GM12878 (cell line): ENCODE data around the gene GEMIN2. TPM values are rescaled to one million over a fixed set of nuclear protein-coding genes. Genes with fewer than 3 reads are reported as not detected.

ENCODE experiments used
- ASH2L ChIP-seq: fragments of 300-600, 200-600 bp; sonication (generic); IDR thresholded peaks from 2 replicates; pipeline ENCODE4 v1.6.1; 2017; ENCODE audit warnings: low read depth, mild to moderate bottlenecking, borderline replicate concordance
- CBFB ChIP-seq: IDR thresholded peaks from 2 replicates; pipeline ENCODE4 v1.6.1; 2016; ENCODE audit warnings: antibody characterized with exemption, low read depth
- CREM ChIP-seq: IDR thresholded peaks from 2 replicates; pipeline ENCODE4 v1.6.1; 2014; ENCODE audit warnings: antibody characterized with exemption, low read depth
- DPF2 ChIP-seq: fragments of 450-650 bp; IDR thresholded peaks from 2 replicates; pipeline ENCODE4 v1.6.1; 2017; ENCODE audit warnings: mild to moderate bottlenecking
- EP300 ChIP-seq, 2 experiments: fragments of 150-350 bp in 1 of 2; IDR thresholded peaks; 2 replicates each; pipeline ENCODE4 v1.6.1; 2011 to 2012; ENCODE audit warnings: low read depth in 2 of 2, low read length in 2 of 2, borderline replicate concordance in 1 of 2, improper control_type of control experiment in 1 of 2, inconsistent platforms in 1 of 2; ENCODE audit not compliant: control insufficient read depth in 1 of 2
- FOXK2 ChIP-seq: fragments of 450-650 bp; IDR thresholded peaks from 2 replicates; pipeline ENCODE4 v1.6.1; 2017; ENCODE audit warnings: mild to moderate bottlenecking, moderate library complexity
- HDAC6 ChIP-seq: fragments of 200-600 bp; sonication (generic); IDR thresholded peaks from one replicate; pipeline ENCODE4 v1.8.0; 2017; ENCODE audit warnings: antibody characterized with exemption; ENCODE audit not compliant: unreplicated experiment
- MXI1 ChIP-seq: fragments of 150-350 bp; IDR thresholded peaks from 2 replicates; pipeline ENCODE4 v1.6.1; 2011; ENCODE audit warnings: low read depth, mild to moderate bottlenecking, inconsistent platforms, low read length, improper control_type of control experiment
- POU2F2 ChIP-seq: IDR thresholded peaks from 3 replicates; pipeline ENCODE4 v1.6.1; 2011; ENCODE audit warnings: low read depth, mild to moderate bottlenecking, low read length, borderline replicate concordance
- RFX5 ChIP-seq: IDR thresholded peaks from 2 replicates; pipeline ENCODE4 v1.6.1; 2011; ENCODE audit warnings: low read depth, low read length, improper control_type of control experiment
- SP1 ChIP-seq: IDR thresholded peaks from one replicate; pipeline ENCODE4 v1.6.1; 2011; ENCODE audit warnings: low read depth, low read length
- SRF ChIP-seq, 2 experiments: IDR thresholded peaks; 2 replicates each; pipeline ENCODE4 v1.6.1; 2011; ENCODE audit warnings: low read depth in 2 of 2, low read length in 2 of 2, mild to moderate bottlenecking in 1 of 2, moderate library complexity in 1 of 2
- TARDBP ChIP-seq: IDR thresholded peaks from 2 replicates; pipeline ENCODE4 v1.6.1; 2016; ENCODE audit warnings: borderline replicate concordance
- ZNF207 ChIP-seq: fragments of 450-650 bp; IDR thresholded peaks from 2 replicates; pipeline ENCODE4 v1.6.1; 2014; ENCODE audit warnings: antibody characterized with exemption, mild to moderate bottlenecking, borderline replicate concordance
- ZNF24 ChIP-seq: fragments of 450-650 bp; IDR thresholded peaks from 2 replicates; pipeline ENCODE4 v1.6.1; 2017; ENCODE audit warnings: antibody characterized with exemption, mild to moderate bottlenecking
- ZZZ3 ChIP-seq: IDR thresholded peaks from 2 replicates; pipeline ENCODE4 v1.6.1; 2011; ENCODE audit warnings: low read depth; ENCODE audit not compliant: control insufficient read depth, insufficient read length
- polyA plus RNA-seq, 11 experiments: library from polyadenylated mRNA; depleted of rRNA in 4 of 11; unstranded in 6 of 11; stranded (reverse) in 5 of 11; fragments of >200 nt; fragmentation: Nextera tagmentation in 4 of 11; fragmentation: Illumina TruSeq in 1 of 11; extraction: Ambion mirVana in 4 of 11; extraction: Trizol in 1 of 11; gene quantifications; 1 replicate in 1 of 11; 2 replicates in 10 of 11; pipeline versions ENCODE4 v1.2.1 to v1.2.3, GENCODE V29; 2011 to 2016; ENCODE audit warnings: inconsistent platforms in 2 of 11, missing spikeins in 2 of 11, low read depth in 1 of 11
- total RNA-seq, 4 experiments: library from RNA; depleted of rRNA in 3 of 4; stranded (reverse); fragments of >200 nt in 3 of 4; fragmentation: Illumina TruSeq in 1 of 4; extraction: Trizol in 1 of 4; gene quantifications; 2 replicates each; pipeline versions ENCODE4 v1.2.1 to v1.2.3, GENCODE V29; 2013 to 2021
- TF ChIP-seq, protein P1 (sequence below): fragments of 450-650 bp; IDR thresholded peaks from 2 replicates; pipeline ENCODE4 v1.6.1; 2017; ENCODE audit warnings: antibody characterized with exemption, mild to moderate bottlenecking, moderate library complexity
- TF ChIP-seq, protein P2 (sequence below): fragments of 450-650 bp; IDR thresholded peaks from 2 replicates; pipeline ENCODE4 v1.6.1; 2017; ENCODE audit warnings: mild to moderate bottlenecking, moderate library complexity
- TF ChIP-seq, protein P3 (sequence below): IDR thresholded peaks from 2 replicates; pipeline ENCODE4 v1.6.1; 2011; ENCODE audit warnings: low read depth, low read length, improper control_type of control experiment, borderline replicate concordance
- TF ChIP-seq, protein P4 (sequence below): fragments of 150-350 bp; IDR thresholded peaks from 2 replicates; pipeline ENCODE4 v1.6.1; 2014; ENCODE audit warnings: mild to moderate bottlenecking, low read depth, low read length

The GEMIN2 gene
- total and polyA plus RNA-seq, 10 of the 15 experiments (the other 5 are each of a cell fraction or from before 2014, with no cell fraction given) = 25.9 to 69.3 (median 46.1) TPM

DNA sequence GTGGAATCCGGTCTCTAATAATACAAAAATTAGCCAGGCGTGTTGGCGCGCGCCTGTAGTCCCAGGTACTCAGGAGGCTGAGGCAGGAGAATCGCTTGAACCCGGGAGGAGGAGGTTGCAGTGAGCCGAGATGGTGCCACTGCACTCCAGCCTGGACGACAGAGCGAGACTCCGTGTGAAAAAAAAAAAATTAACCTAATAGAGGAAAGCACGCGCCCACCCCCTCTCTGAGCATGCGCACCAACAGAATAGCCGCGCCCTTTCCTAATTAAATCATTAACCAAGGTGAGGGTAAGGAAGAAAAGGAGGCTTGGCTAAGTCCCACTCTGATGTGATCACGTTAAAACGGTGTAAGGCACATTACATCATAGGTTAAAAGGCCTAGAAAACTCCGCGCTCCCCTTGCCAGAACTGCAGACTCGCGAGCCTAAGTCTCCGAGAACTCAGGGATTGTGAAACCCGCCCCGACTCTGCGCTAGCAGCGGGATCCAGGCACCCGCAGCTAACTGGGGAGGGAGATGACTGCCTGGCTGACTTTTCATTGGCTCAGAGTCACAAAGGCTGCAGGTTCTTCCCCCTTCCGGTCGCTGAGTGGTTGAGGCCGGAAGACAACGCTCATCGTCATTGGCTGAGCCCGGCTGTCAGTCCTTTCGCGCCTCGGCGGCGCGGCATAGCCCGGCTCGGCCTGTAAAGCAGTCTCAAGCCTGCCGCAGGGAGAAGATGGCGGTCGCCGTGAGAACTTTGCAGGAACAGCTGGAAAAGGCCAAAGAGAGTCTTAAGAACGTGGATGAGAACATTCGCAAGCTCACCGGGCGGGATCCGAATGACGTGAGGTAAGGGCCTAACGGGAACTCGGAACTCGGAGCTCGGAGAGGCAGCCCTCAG lies 60.7 kb downstream of the GEMIN2 start, which contains the start of gene PNN (continued):
- TF ChIP-seq, protein P1, sequence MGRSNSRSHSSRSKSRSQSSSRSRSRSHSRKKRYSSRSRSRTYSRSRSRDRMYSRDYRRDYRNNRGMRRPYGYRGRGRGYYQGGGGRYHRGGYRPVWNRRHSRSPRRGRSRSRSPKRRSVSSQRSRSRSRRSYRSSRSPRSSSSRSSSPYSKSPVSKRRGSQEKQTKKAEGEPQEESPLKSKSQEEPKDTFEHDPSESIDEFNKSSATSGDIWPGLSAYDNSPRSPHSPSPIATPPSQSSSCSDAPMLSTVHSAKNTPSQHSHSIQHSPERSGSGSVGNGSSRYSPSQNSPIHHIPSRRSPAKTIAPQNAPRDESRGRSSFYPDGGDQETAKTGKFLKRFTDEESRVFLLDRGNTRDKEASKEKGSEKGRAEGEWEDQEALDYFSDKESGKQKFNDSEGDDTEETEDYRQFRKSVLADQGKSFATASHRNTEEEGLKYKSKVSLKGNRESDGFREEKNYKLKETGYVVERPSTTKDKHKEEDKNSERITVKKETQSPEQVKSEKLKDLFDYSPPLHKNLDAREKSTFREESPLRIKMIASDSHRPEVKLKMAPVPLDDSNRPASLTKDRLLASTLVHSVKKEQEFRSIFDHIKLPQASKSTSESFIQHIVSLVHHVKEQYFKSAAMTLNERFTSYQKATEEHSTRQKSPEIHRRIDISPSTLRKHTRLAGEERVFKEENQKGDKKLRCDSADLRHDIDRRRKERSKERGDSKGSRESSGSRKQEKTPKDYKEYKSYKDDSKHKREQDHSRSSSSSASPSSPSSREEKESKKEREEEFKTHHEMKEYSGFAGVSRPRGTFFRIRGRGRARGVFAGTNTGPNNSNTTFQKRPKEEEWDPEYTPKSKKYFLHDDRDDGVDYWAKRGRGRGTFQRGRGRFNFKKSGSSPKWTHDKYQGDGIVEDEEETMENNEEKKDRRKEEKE = peak; percentile 94
- TF ChIP-seq HDAC6 = no peak
- TF ChIP-seq SP1 = peak; percentile 100
- TF ChIP-seq ZNF207 = peak; percentile 87; the same call in 1 of the 2 replicates
- peak; percentile 84; the same call in 1 of the 2 replicates for TF ChIP-seq CREM
- no peak; a peak in 1 of 4 replicates for TF ChIP-seq EP300 (IDR thresholded peaks at IDR 0.05; ENCODE audit: borderline replicate concordance in 1 of 2, control insufficient read depth in 1 of 2, low read depth in 2 of 2, low read length in 2 of 2)
- TF ChIP-seq, protein P2, sequence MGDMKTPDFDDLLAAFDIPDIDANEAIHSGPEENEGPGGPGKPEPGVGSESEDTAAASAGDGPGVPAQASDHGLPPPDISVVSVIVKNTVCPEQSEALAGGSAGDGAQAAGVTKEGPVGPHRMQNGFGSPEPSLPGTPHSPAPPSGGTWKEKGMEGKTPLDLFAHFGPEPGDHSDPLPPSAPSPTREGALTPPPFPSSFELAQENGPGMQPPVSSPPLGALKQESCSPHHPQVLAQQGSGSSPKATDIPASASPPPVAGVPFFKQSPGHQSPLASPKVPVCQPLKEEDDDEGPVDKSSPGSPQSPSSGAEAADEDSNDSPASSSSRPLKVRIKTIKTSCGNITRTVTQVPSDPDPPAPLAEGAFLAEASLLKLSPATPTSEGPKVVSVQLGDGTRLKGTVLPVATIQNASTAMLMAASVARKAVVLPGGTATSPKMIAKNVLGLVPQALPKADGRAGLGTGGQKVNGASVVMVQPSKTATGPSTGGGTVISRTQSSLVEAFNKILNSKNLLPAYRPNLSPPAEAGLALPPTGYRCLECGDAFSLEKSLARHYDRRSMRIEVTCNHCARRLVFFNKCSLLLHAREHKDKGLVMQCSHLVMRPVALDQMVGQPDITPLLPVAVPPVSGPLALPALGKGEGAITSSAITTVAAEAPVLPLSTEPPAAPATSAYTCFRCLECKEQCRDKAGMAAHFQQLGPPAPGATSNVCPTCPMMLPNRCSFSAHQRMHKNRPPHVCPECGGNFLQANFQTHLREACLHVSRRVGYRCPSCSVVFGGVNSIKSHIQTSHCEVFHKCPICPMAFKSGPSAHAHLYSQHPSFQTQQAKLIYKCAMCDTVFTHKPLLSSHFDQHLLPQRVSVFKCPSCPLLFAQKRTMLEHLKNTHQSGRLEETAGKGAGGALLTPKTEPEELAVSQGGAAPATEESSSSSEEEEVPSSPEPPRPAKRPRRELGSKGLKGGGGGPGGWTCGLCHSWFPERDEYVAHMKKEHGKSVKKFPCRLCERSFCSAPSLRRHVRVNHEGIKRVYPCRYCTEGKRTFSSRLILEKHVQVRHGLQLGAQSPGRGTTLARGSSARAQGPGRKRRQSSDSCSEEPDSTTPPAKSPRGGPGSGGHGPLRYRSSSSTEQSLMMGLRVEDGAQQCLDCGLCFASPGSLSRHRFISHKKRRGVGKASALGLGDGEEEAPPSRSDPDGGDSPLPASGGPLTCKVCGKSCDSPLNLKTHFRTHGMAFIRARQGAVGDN = peak; percentile 52; the same call in 1 of the 2 replicates
- no peak for TF ChIP-seq ZZZ3
- TF ChIP-seq MXI1 = no peak; the same call in none of the 2 replicates
- TF ChIP-seq FOXK2 = peak; percentile 98
- peak; percentile 85; the same call in 1 of the 2 replicates for TF ChIP-seq TARDBP
- TF ChIP-seq DPF2 = peak; percentile 91
- no peak for TF ChIP-seq ZNF24
- TF ChIP-seq RFX5 = peak; percentile 63; the same call in 1 of the 2 replicates
- TF ChIP-seq, protein P3, sequence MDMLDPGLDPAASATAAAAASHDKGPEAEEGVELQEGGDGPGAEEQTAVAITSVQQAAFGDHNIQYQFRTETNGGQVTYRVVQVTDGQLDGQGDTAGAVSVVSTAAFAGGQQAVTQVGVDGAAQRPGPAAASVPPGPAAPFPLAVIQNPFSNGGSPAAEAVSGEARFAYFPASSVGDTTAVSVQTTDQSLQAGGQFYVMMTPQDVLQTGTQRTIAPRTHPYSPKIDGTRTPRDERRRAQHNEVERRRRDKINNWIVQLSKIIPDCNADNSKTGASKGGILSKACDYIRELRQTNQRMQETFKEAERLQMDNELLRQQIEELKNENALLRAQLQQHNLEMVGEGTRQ = no peak
- TF ChIP-seq SRF (IDR thresholded peaks at IDR 0.05; ENCODE audit: low read depth in 2 of 2, low read length in 2 of 2) = 0 out of 4 replicates have a peak, but pooled peaks of 1 of the 2 experiments have one; percentile 27
- TF ChIP-seq, protein P4, sequence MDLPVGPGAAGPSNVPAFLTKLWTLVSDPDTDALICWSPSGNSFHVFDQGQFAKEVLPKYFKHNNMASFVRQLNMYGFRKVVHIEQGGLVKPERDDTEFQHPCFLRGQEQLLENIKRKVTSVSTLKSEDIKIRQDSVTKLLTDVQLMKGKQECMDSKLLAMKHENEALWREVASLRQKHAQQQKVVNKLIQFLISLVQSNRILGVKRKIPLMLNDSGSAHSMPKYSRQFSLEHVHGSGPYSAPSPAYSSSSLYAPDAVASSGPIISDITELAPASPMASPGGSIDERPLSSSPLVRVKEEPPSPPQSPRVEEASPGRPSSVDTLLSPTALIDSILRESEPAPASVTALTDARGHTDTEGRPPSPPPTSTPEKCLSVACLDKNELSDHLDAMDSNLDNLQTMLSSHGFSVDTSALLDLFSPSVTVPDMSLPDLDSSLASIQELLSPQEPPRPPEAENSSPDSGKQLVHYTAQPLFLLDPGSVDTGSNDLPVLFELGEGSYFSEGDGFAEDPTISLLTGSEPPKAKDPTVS = peak; percentile 45; the same call in 1 of the 2 replicates
- TF ChIP-seq POU2F2 = peak; percentile 83; the same call in 2 of the 3 replicates
- no peak for TF ChIP-seq ASH2L
- peak; percentile 72 for TF ChIP-seq CBFB
